Measurements from ENCODE around the gene SCYL3. TPM values are rescaled to one million over a fixed set of nuclear protein-coding genes. Genes with fewer than 3 reads are reported as not detected.

SCYL3 gene
- polyA plus RNA-seq, 1 experiment = 6.1 TPM

DNA sequence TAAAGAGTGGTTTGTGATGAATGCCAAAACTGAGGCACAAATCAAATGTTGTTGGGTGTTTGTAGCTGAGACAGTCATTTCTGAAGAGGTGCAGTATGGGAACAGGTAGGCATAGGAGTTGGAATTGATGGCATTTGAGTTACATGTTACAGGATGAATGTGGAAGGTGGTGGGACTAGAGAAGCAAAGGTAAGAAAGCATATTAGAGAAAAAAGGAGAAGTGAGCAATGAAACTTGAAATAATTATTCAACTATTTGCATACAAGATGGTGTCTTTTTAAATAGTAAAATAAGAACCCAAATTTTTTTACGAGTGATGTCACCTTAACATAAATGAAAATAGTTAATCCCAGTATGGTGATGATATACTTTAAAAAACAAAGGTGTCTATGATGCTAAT is 58.8 kb downstream of the SCYL3 start:
- ChIA-PET POLR2A (no interaction called here), CTCF (interaction anchor here (0.6 kb wide), 1 partner anchor 21 kb away, joined by 3 read pairs; no protein-coding TSS in a partner anchor)
- Histone ChIP-seq H3K27me3 (ENCODE audit: control insufficient read depth, insufficient read depth, low read length) (no peaks in the 10 kb centered on the region), H3K4me3 (ENCODE audit: low read depth, low read length) (no peak overlapping the region), H3K36me3 (ENCODE audit: control insufficient read depth, insufficient read depth, low read length) (0 out of 2 replicates have a peak, but pooled peaks cover 1% of the 10 kb centered on the region)
- no peak for TF ChIP-seq CTCF (IDR thresholded peaks at IDR 0.05; ENCODE audit: insufficient read depth, low read depth, low read length)
- no peak for DNase-seq (ENCODE audit: low read depth)

GRCh38 chr1:169833179-169833901 is 60.4 kb downstream of the SCYL3 start:
- H3K27me3 ChIP-seq (ENCODE audit: control insufficient read depth, insufficient read depth, low read length) = no peaks in the 10 kb centered on the region
- DNase-seq (ENCODE audit: low read depth) = no peak
- ChIA-PET CTCF (interaction anchor here (1.7 kb wide), 1 partner anchor 23 kb away, joined by 3 read pairs; no protein-coding TSS in a partner anchor), POLR2A (no interaction called here)
- 0 out of 2 replicates have a peak, but pooled peaks cover 1% of the 10 kb centered on the region for H3K36me3 ChIP-seq (ENCODE audit: control insufficient read depth, insufficient read depth, low read length)
- no peak overlapping the region for H3K4me3 ChIP-seq (ENCODE audit: low read depth, low read length)
- no peak for TF ChIP-seq CTCF (IDR thresholded peaks at IDR 0.05; ENCODE audit: insufficient read depth, low read depth, low read length)

DNA sequence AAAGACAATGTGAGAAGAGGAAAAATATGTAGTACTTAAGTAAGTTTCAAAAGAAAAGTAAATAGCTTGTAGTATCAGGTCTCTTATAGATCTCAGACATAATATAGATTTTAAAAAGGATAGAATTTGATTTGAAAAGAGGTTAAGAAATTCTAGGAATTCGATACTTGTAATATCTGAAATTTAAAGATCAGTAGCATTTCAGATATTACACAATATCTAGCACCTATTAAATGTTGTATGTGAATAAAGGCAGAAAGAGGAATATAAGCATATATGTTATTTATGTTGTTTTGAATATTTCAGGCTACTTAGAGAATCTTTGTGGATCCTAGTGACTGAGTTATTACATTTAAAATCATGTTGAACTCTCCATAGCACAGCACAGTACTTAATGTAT is 64.0 kb downstream of the SCYL3 start:
- Histone ChIP-seq H3K4me3 (ENCODE audit: low read depth, low read length) (no peak overlapping the region), H3K27me3 (ENCODE audit: control insufficient read depth, insufficient read depth, low read length) (no peaks in the 10 kb centered on the region), H3K36me3 (ENCODE audit: control insufficient read depth, insufficient read depth, low read length) (0 out of 2 replicates have a peak, but pooled peaks cover 1% of the 10 kb centered on the region)
- no peak for DNase-seq (ENCODE audit: low read depth)
- ChIA-PET CTCF (no interaction called here), POLR2A (no interaction called here)
- no peak for TF ChIP-seq CTCF (IDR thresholded peaks at IDR 0.05; ENCODE audit: insufficient read depth, low read depth, low read length)

DNA sequence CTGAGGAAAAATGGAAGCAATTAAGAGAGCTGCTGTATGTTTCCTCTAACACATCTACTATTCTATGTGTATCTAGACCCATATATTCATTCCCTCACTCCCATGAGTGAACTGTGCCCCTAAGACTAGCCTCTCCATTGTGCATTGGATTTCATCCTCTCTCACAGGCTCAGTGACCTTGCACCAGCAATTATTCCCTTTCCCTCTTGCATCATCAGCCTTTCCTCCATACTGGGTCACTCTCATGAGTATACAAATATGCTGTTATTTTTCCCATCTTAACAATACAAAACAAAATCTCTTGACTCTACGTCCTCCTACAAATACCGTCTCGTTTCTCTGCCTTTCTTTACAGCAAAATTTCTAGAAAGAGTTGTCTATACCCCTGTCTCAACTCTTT is 69.5 kb downstream of the SCYL3 start:
- no peaks in the 10 kb centered on the region for H3K36me3 ChIP-seq (ENCODE audit: control insufficient read depth, insufficient read depth, low read length)
- TF ChIP-seq CTCF (IDR thresholded peaks at IDR 0.05; ENCODE audit: insufficient read depth, low read depth, low read length) = no peak
- H3K4me3 ChIP-seq (ENCODE audit: low read depth, low read length) = no peak overlapping the region
- ChIA-PET POLR2A (no interaction called here), CTCF (no interaction called here)
- H3K27me3 ChIP-seq (ENCODE audit: control insufficient read depth, insufficient read depth, low read length) = no peaks in the 10 kb centered on the region
- no peak for DNase-seq (ENCODE audit: low read depth)

- CTCF ChIA-PET = interaction anchor here (1.4 kb wide), 1 partner anchor 24 kb away, joined by 3 read pairs; no protein-coding TSS in a partner anchor
Measured at GRCh38 chr1:169821500-169821899, 72.2 kb downstream of the SCYL3 start.

More at GRCh38 chr1:169821500-169821899, 72.2 kb downstream of the SCYL3 start:
- Histone ChIP-seq H3K36me3 (ENCODE audit: control insufficient read depth, insufficient read depth, low read length) (no peaks in the 10 kb centered on the region), H3K27me3 (ENCODE audit: control insufficient read depth, insufficient read depth, low read length) (no peaks in the 10 kb centered on the region), H3K4me3 (ENCODE audit: low read depth, low read length) (no peak overlapping the region)
- DNase-seq (ENCODE audit: low read depth) = no peak
- POLR2A ChIA-PET = no interaction called here
- no peak for TF ChIP-seq CTCF (IDR thresholded peaks at IDR 0.05; ENCODE audit: insufficient read depth, low read depth, low read length)
